SK-N-SH treated with all-trans-retinoic acid at 6 μM for 48 hours (cell line): ENCODE measurements around the gene QPRT.

ENCODE experiments used
- ATAC-seq: fragments of 200-7000 bp; cut with Tn5 transposase; 3 replicates; pipeline ENCODE4 v1.9.1; 2020; ENCODE audit warnings: mild to moderate bottlenecking, moderate library complexity
- ARNTL ChIP-seq: fragments of 450-650 bp; formaldehyde crosslinking; IDR thresholded peaks from 2 replicates; pipeline ENCODE4 v1.5.0; 2020; ENCODE audit warnings: low read depth, mild to moderate bottlenecking, moderate library complexity, borderline replicate concordance
- CREB5 ChIP-seq: fragments of 250-450 bp; sonication (Bioruptor Pico); IDR thresholded peaks from 2 replicates; pipeline ENCODE4 v1.5.1; 2020; ENCODE audit warnings: low read depth, mild to moderate bottlenecking, moderate library complexity
- CSDC2 ChIP-seq: fragments of 250-450 bp; sonication (Bioruptor Pico); IDR thresholded peaks from 2 replicates; pipeline ENCODE4 v1.5.0; 2020; ENCODE audit warnings: mild to moderate bottlenecking, moderate library complexity
- ESRRG ChIP-seq: fragments of 250-450 bp; sonication (Bioruptor Pico); IDR thresholded peaks from 2 replicates; pipeline ENCODE4 v1.6.1; 2021; ENCODE audit warnings: mild to moderate bottlenecking
- GLIS3 ChIP-seq: fragments of 250-450 bp; sonication (Bioruptor Pico); IDR thresholded peaks from 2 replicates; pipeline ENCODE4 v1.5.0; 2020; ENCODE audit warnings: mild to moderate bottlenecking, moderate library complexity
- ISL1 ChIP-seq: fragments of 250-450 bp; sonication (Bioruptor Pico); IDR thresholded peaks from 2 replicates; pipeline ENCODE4 v2.1.2; 2022; ENCODE audit warnings: mild to moderate bottlenecking, moderate library complexity
- OSR1 ChIP-seq: fragments of 250-450 bp; sonication (Bioruptor Pico); IDR thresholded peaks from 2 replicates; pipeline ENCODE4 v1.8.0; 2022; ENCODE audit warnings: moderate library complexity, mild to moderate bottlenecking, inconsistent platforms
- PATZ1 ChIP-seq: fragments of 250-450 bp; sonication (Bioruptor Pico); IDR thresholded peaks from 2 replicates; pipeline ENCODE4 v1.8.0; 2020; ENCODE audit warnings: mild to moderate bottlenecking, moderate library complexity, borderline replicate concordance
- POU6F1 ChIP-seq: fragments of 250-450 bp; sonication (Bioruptor Pico); IDR thresholded peaks from 2 replicates; pipeline ENCODE4 v1.8.0; 2021; ENCODE audit warnings: low read depth, mild to moderate bottlenecking, moderate library complexity, borderline replicate concordance
- PPARA ChIP-seq: fragments of 250-450 bp; sonication (Bioruptor Pico); IDR thresholded peaks from 2 replicates; pipeline ENCODE4 v1.5.0; 2020; ENCODE audit warnings: mild to moderate bottlenecking, borderline replicate concordance
- SNAI2 ChIP-seq: fragments of 250-450 bp; sonication (Bioruptor Pico); IDR thresholded peaks from 2 replicates; pipeline ENCODE4 v1.5.0; 2020; ENCODE audit warnings: mild to moderate bottlenecking, moderate library complexity
- TCF4 ChIP-seq: fragments of 250-450 bp; sonication (Bioruptor Pico); IDR thresholded peaks from 2 replicates; pipeline ENCODE4 v1.8.0; 2021; ENCODE audit warnings: mild to moderate bottlenecking, moderate library complexity, borderline replicate concordance
- TOX ChIP-seq: fragments of 250-450 bp; sonication (Bioruptor Pico); IDR thresholded peaks from 2 replicates; pipeline ENCODE4 v1.8.0; 2021; ENCODE audit warnings: mild to moderate bottlenecking, moderate library complexity, borderline replicate concordance
- TSHZ2 ChIP-seq: fragments of 250-450 bp; sonication (Bioruptor Pico); IDR thresholded peaks from 2 replicates; pipeline ENCODE4 v1.5.0; 2020; ENCODE audit warnings: mild to moderate bottlenecking, moderate library complexity
- ZFP3 ChIP-seq: fragments of 250-450 bp; sonication (Bioruptor Pico); IDR thresholded peaks from 2 replicates; pipeline ENCODE4 v1.5.0; 2020; ENCODE audit warnings: mild to moderate bottlenecking, moderate library complexity
- ZFP30 ChIP-seq: fragments of 450-650 bp; formaldehyde crosslinking; IDR thresholded peaks from 2 replicates; pipeline ENCODE4 v1.5.0; 2022; ENCODE audit warnings: mild to moderate bottlenecking, moderate library complexity

Gene QPRT

GRCh38 chr16:29643596-29643995 lies 35.4 kb upstream of the QPRT start:
- TF ChIP-seq CREB5 (CRISPR knock-in tag) = no peak
- TF ChIP-seq SNAI2 (CRISPR knock-in tag) = no peak
- no peak for TF ChIP-seq ESRRG (CRISPR knock-in tag)
- TF ChIP-seq TOX (CRISPR knock-in tag) = no peak
- no peak for TF ChIP-seq PATZ1
- TF ChIP-seq POU6F1 (CRISPR knock-in tag) = no peak
- no peak for TF ChIP-seq ZFP3 (CRISPR knock-in tag)
- no peak for TF ChIP-seq OSR1 (CRISPR knock-in tag)
- no peak for TF ChIP-seq GLIS3 (CRISPR knock-in tag)
- no peak for TF ChIP-seq PPARA (CRISPR knock-in tag)
- TF ChIP-seq ARNTL (CRISPR knock-in tag) = no peak
- no peak for TF ChIP-seq TSHZ2
- TF ChIP-seq ZFP30 (CRISPR knock-in tag) = no peak
- TF ChIP-seq ISL1 = no peak
- TF ChIP-seq TCF4 (CRISPR knock-in tag) = no peak
- no peak for ATAC-seq

GRCh38 chr16:29644338-29644857 lies 34.6 kb upstream of the QPRT start:
- TF ChIP-seq GLIS3 (CRISPR knock-in tag) = no peak
- TF ChIP-seq TSHZ2 = no peak
- TF ChIP-seq ESRRG (CRISPR knock-in tag) = no peak
- no peak for TF ChIP-seq PPARA (CRISPR knock-in tag)
- TF ChIP-seq SNAI2 (CRISPR knock-in tag) = no peak
- TF ChIP-seq POU6F1 (CRISPR knock-in tag) = no peak
- TF ChIP-seq ISL1 = no peak
- no peak for TF ChIP-seq CREB5 (CRISPR knock-in tag)
- TF ChIP-seq CSDC2 (CRISPR knock-in tag) = no peak
- no peak for TF ChIP-seq ARNTL (CRISPR knock-in tag)
- no peak for ATAC-seq
